SK-N-SH (cell line): ENCODE data around the gene GOLGA6D. TPM values are rescaled to one million over a fixed set of nuclear protein-coding genes. Genes with fewer than 3 reads are reported as not detected.

ENCODE experiments used
- CTCF ChIA-PET: fragments of 300-600, 350-600 bp; formaldehyde crosslinking; extraction: SDS; loops from one replicate; lab custom pipeline; 2021; lab: Yijun Ruan, JAX
- POLR2A ChIA-PET: fragments of 350-600 bp; sonication (Branson Sonifier 250); formaldehyde crosslinking; extraction: SDS; loops from one replicate; lab custom pipeline; 2020; ENCODE audit warnings: antibody characterized with exemption, inconsistent platforms; lab: Yijun Ruan, JAX
- DNase-seq: peaks from one replicate; pipeline ENCODE4 v3.0.0; 2012
- H2AFZ ChIP-seq: fragments of 200-600 bp; sonication (generic); 2 replicates; pipeline ENCODE4 v1.8.1; 2016; ENCODE audit warnings: antibody characterized with exemption, mild to moderate bottlenecking, low read depth
- H3F3A ChIP-seq: fragments of 200-600 bp; sonication (generic); replicated peaks from 2 replicates; pipeline ENCODE3; 2016; ENCODE audit warnings: antibody characterized with exemption, mild to moderate bottlenecking; ENCODE audit not compliant: insufficient read depth
- H3K27ac ChIP-seq, 2 experiments: fragments of 200-500 bp in 1 of 2; fragments of 200-600 bp in 1 of 2; sonication (Bioruptor generic) in 1 of 2; sonication (generic), shearing (Covaris generic) in 1 of 2; 2 replicates each; pipeline versions ENCODE4 v1.5.1 to v1.6.1; 2014 to 2016; ENCODE audit warnings: low read depth in 2 of 2, inconsistent platforms in 1 of 2, low read length in 1 of 2, mild to moderate bottlenecking in 1 of 2, mixed read lengths in 1 of 2
- H3K27me3 ChIP-seq: fragments of 200-600 bp; sonication (generic), shearing (Covaris generic); 2 replicates; pipeline ENCODE4 v1.6.1; 2016; ENCODE audit warnings: mixed run types; ENCODE audit not compliant: insufficient read depth
- H3K36me3 ChIP-seq, 2 experiments: fragments of 200-500 bp in 1 of 2; fragments of 200-600 bp in 1 of 2; sonication (Bioruptor generic) in 1 of 2; sonication (generic) in 1 of 2; replicated peaks in 1 of 2; 2 replicates each; pipeline versions ENCODE3 to v1.5.1; 2014 to 2016; ENCODE audit warnings: low read length in 1 of 2, mild to moderate bottlenecking in 1 of 2; ENCODE audit not compliant: insufficient read depth in 2 of 2, control insufficient read depth in 1 of 2
- H3K4me1 ChIP-seq, 2 experiments: fragments of 200-500 bp in 1 of 2; fragments of 200-600 bp in 1 of 2; sonication (Bioruptor generic) in 1 of 2; sonication (generic), shearing (Covaris generic) in 1 of 2; 2 replicates each; pipeline versions ENCODE4 v1.5.1 to v1.6.1; 2014 to 2016; ENCODE audit warnings: low read depth in 1 of 2, low read length in 1 of 2, mixed run types in 1 of 2; ENCODE audit not compliant: insufficient read depth in 2 of 2, control insufficient read depth in 1 of 2
- H3K4me2 ChIP-seq: fragments of 200-600 bp; sonication (generic), shearing (Covaris generic); 2 replicates; pipeline ENCODE4 v1.6.1; 2017; ENCODE audit warnings: mixed run types
- H3K4me3 ChIP-seq, 2 experiments: fragments of 200-500 bp in 1 of 2; fragments of 200-600 bp in 1 of 2; sonication (Bioruptor generic) in 1 of 2; sonication (generic), shearing (Covaris generic) in 1 of 2; 2 replicates each; pipeline versions ENCODE4 v1.5.1 to v1.8.1; 2014 to 2016; ENCODE audit warnings: low read depth in 2 of 2, inconsistent platforms in 1 of 2, low read length in 1 of 2, mild to moderate bottlenecking in 1 of 2, mixed read lengths in 1 of 2, moderate library complexity in 1 of 2
- H3K79me2 ChIP-seq: fragments of 200-600 bp; sonication (generic); 2 replicates; pipeline ENCODE4 v1.8.1; 2017; ENCODE audit warnings: mild to moderate bottlenecking; ENCODE audit not compliant: insufficient read depth
- H3K9ac ChIP-seq: fragments of 200-600 bp; sonication (generic); 2 replicates; pipeline ENCODE4 v1.6.1; 2017; ENCODE audit warnings: mixed run types
- H3K9me2 ChIP-seq: fragments of 200-600 bp; sonication (generic); 2 replicates; pipeline ENCODE4 v1.6.1; 2017; ENCODE audit warnings: mixed run types
- H3K9me3 ChIP-seq: fragments of 200-600 bp; sonication (generic); 2 replicates; pipeline ENCODE4 v1.6.1; 2017; ENCODE audit warnings: mixed run types, mild to moderate bottlenecking, moderate library complexity
- H4K20me1 ChIP-seq: fragments of 200-600 bp; sonication (generic); 2 replicates; pipeline ENCODE4 v1.6.1; 2017; ENCODE audit warnings: mild to moderate bottlenecking, mixed run types; ENCODE audit not compliant: insufficient read depth
- CTCF ChIP-seq: fragments of 200-600 bp; sonication (generic); IDR thresholded peaks from 2 replicates; pipeline ENCODE4 v1.6.1; 2017; ENCODE audit warnings: antibody characterized with exemption, mild to moderate bottlenecking, moderate library complexity
- ELF1 ChIP-seq: IDR thresholded peaks from 2 replicates; pipeline ENCODE4 v1.4.0; 2012
- FOXM1 ChIP-seq: IDR thresholded peaks from 2 replicates; pipeline ENCODE4 v1.4.0; 2012; ENCODE audit warnings: low read depth, mild to moderate bottlenecking
- GABPA ChIP-seq: IDR thresholded peaks from 2 replicates; pipeline ENCODE4 v1.4.0; 2012; ENCODE audit warnings: low read depth, mild to moderate bottlenecking
- GATA2 ChIP-seq: sonication (generic); formaldehyde crosslinking; IDR thresholded peaks from 2 replicates; pipeline ENCODE4 v1.5.0; 2020; ENCODE audit warnings: mild to moderate bottlenecking, missing genetic modification reagents
- IRF3 ChIP-seq: fragments of 150-350 bp; IDR thresholded peaks from 2 replicates; pipeline ENCODE4 v1.6.1; 2016; ENCODE audit warnings: mild to moderate bottlenecking, low read depth, low read length
- JUND ChIP-seq: IDR thresholded peaks from 2 replicates; pipeline ENCODE4 v1.4.0; 2012
- MEF2A ChIP-seq: IDR thresholded peaks from 2 replicates; pipeline ENCODE4 v1.4.0; 2012; ENCODE audit warnings: low read depth, borderline replicate concordance
- MXI1 ChIP-seq: IDR thresholded peaks from 2 replicates; pipeline ENCODE4 v1.6.1; 2012; ENCODE audit warnings: mild to moderate bottlenecking, low read depth, low read length, improper control_type of control experiment
- POLR2AphosphoS5 ChIP-seq: IDR thresholded peaks from 2 replicates; pipeline ENCODE4 v1.6.1; 2012; ENCODE audit warnings: low read depth, low read length
- RAD21 ChIP-seq: IDR thresholded peaks from 2 replicates; pipeline ENCODE4 v1.6.1; 2012; ENCODE audit warnings: mild to moderate bottlenecking, low read length
- RCOR1 ChIP-seq: fragments of 150-350 bp; IDR thresholded peaks from 2 replicates; pipeline ENCODE4 v1.6.1; 2017; ENCODE audit warnings: antibody characterized with exemption, low read length
- RFX5 ChIP-seq: IDR thresholded peaks from 2 replicates; pipeline ENCODE4 v1.6.1; 2012; ENCODE audit warnings: mild to moderate bottlenecking, improper control_type of control experiment, low read length
- SMC3 ChIP-seq: IDR thresholded peaks from 2 replicates; pipeline ENCODE4 v1.6.1; 2012; ENCODE audit warnings: low read depth, low read length, improper control_type of control experiment
- TCF12 ChIP-seq: IDR thresholded peaks from 2 replicates; pipeline ENCODE4 v1.4.0; 2012
- TEAD4 ChIP-seq: IDR thresholded peaks from 2 replicates; pipeline ENCODE4 v1.4.0; 2012; ENCODE audit warnings: mild to moderate bottlenecking, borderline replicate concordance; ENCODE audit not compliant: insufficient read depth
- USF1 ChIP-seq: IDR thresholded peaks from 2 replicates; pipeline ENCODE4 v1.4.0; 2012; ENCODE audit warnings: low read depth, borderline replicate concordance
- USF2 ChIP-seq: fragments of 150-350 bp; IDR thresholded peaks from 2 replicates; pipeline ENCODE4 v1.6.1; 2017; ENCODE audit warnings: antibody characterized with exemption, low read length, low read depth, borderline replicate concordance
- YY1 ChIP-seq: IDR thresholded peaks from 2 replicates; pipeline ENCODE4 v1.4.0; 2012; ENCODE audit warnings: low read depth, mild to moderate bottlenecking
- WGBS: methylation state at CpG from one replicate; pipeline ENCODE4 v1.1.6; 2017; ENCODE audit warnings: low lambda C conversion rate; 5-methylcytosine and 5-hydroxymethylcytosine counted together
- polyA plus RNA-seq, 3 experiments: library from polyadenylated mRNA; depleted of rRNA; stranded (reverse); fragments of >200 nt; gene quantifications; 2 replicates each; pipeline ENCODE4 v1.2.3, GENCODE V29; 2012
- TF ChIP-seq, protein P1 (sequence below): IDR thresholded peaks from 2 replicates; pipeline ENCODE4; 2012

GOLGA6D gene
- polyA plus RNA-seq, 1 of the 3 experiments (the other 2 are of a cell fraction): 0.02 TPM

DNA sequence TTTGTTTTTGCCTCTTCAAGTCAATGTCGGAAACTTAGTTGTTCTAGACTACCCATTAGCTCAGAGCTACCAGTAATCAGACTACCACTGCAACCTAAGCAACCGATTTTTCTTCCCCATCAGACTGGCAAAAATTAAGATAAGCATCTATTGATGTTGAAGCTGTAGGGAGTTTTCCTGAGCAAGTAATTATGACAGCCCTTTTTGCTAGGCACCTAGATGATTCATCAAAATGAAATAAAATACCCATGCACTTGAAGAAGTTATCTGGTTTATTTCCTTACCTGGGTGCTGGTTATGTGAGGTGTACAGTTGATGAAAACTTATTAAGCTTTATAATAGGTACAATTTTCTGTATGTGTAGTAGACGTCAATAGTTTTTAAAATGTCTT, 52.7 kb downstream of the GOLGA6D start:
- Histone ChIP-seq H4K20me1 (no peaks in the 10 kb centered on the region), H3F3A (no peaks in the 10 kb centered on the region), H3K9me2 (no peaks in the 10 kb centered on the region), H3K79me2 (peaks cover 17% of the 10 kb centered on the region), H3K9ac (peak overlapping the region; percentile 95), H3K4me1 (peaks cover 0 to 8% of the 10 kb centered on the region in 2 experiments; a peak in 3 of 4 replicates), H3K4me3 (peak overlapping the region; percentile 73 to 90), H2AFZ (peak overlapping the region; percentile 100), H3K9me3 (no peaks in the 10 kb centered on the region), H3K4me2 (peak overlapping the region; percentile 93), H3K36me3 (peaks cover 0 to 9% of the 10 kb centered on the region in 2 experiments), H3K27ac (peak overlapping the region; percentile 33 to 64; a peak in 3 of 4 replicates), H3K27me3 (no peaks in the 10 kb centered on the region)
- ChIA-PET CTCF (interaction anchor here (1.0 to 1.8 kb wide), 3 partner anchors 12 to 32 kb away, joined by 3 to 4 read pairs (median 4); partner anchors contain the start of gene NEIL1), POLR2A (interaction anchor here (1.0 to 1.4 kb wide), 2 partner anchors 12 to 34 kb away, joined by 6 to 7 read pairs; partner anchors contain the start of genes MAN2C1 and NEIL1)
- whole genome bisulfite sequencing: 48% methylated on average over 3 of the region's 3 CpGs
- no peak for DNase-seq
- TF ChIP-seq TEAD4: no peak
- TF ChIP-seq FOXM1: no peak
- no peak for TF ChIP-seq JUND
- no peak for TF ChIP-seq POLR2AphosphoS5
- no peak for TF ChIP-seq GABPA
- no peak for TF ChIP-seq SMC3
- TF ChIP-seq, protein P1, sequence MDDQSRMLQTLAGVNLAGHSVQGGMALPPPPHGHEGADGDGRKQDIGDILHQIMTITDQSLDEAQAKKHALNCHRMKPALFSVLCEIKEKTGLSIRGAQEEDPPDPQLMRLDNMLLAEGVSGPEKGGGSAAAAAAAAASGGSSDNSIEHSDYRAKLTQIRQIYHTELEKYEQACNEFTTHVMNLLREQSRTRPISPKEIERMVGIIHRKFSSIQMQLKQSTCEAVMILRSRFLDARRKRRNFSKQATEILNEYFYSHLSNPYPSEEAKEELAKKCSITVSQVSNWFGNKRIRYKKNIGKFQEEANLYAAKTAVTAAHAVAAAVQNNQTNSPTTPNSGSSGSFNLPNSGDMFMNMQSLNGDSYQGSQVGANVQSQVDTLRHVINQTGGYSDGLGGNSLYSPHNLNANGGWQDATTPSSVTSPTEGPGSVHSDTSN: no peak
- TF ChIP-seq GATA2 (CRISPR knock-in tag): no peak
- no peak for TF ChIP-seq RAD21
- TF ChIP-seq RCOR1: no peak
- TF ChIP-seq USF1: no peak
- TF ChIP-seq MEF2A: no peak
- no peak for TF ChIP-seq RFX5
- no peak for TF ChIP-seq YY1
- no peak for TF ChIP-seq MXI1
- no peak for TF ChIP-seq USF2
- TF ChIP-seq CTCF: no peak
- no peak for TF ChIP-seq IRF3
- TF ChIP-seq TCF12: no peak
- no peak for TF ChIP-seq ELF1
